AG04450 (cell line): Measurements from ENCODE around the gene AQP5. TPM values are rescaled to one million over a fixed set of nuclear protein-coding genes. Genes with fewer than 3 reads are reported as not detected.

Experiments used
- CTCF ChIA-PET: fragments of 300-600, 350-600 bp; formaldehyde crosslinking; extraction: SDS; loops from one replicate; lab custom pipeline; 2022; ENCODE audit warnings: antibody characterized with exemption, inconsistent platforms; lab: Charles Lee
- POLR2A ChIA-PET: fragments of 350-600 bp; formaldehyde crosslinking; extraction: SDS; loops from one replicate; lab custom pipeline; 2021; ENCODE audit warnings: antibody characterized with exemption, inconsistent platforms; lab: Yijun Ruan, JAX
- DNase-seq: peaks from one replicate; pipeline ENCODE4 v3.0.0-alpha.2; 2011; ENCODE audit warnings: low read depth, low spot score
- H3K27ac ChIP-seq: one replicate; pipeline ENCODE4 v1.5.1; 2012; ENCODE audit warnings: low read depth, low read length, control low read depth
- H3K27me3 ChIP-seq: one replicate; pipeline ENCODE4 v1.6.0; 2012; ENCODE audit warnings: low read length; ENCODE audit not compliant: control insufficient read depth, insufficient read depth
- H3K4me3 ChIP-seq: 2 replicates; pipeline ENCODE4 v1.5.1; 2011; ENCODE audit warnings: mild to moderate bottlenecking, low read depth, low read length, control low read depth
- H3K9me3 ChIP-seq: 2 replicates; pipeline ENCODE4 v1.5.1; 2012; ENCODE audit warnings: low read length; ENCODE audit not compliant: control insufficient read depth, insufficient read depth
- CTCF ChIP-seq: IDR thresholded peaks from 2 replicates; pipeline ENCODE4 v1.5.1; 2011; ENCODE audit warnings: low read depth, low read length, control low read depth, inconsistent platforms
- polyA plus RNA-seq: library from polyadenylated mRNA; depleted of rRNA; stranded (reverse); fragments of >200 nt; gene quantifications from 2 replicates; pipeline ENCODE4 v1.2.3, GENCODE V29; 2011

Gene AQP5
- polyA plus RNA-seq, 1 experiment = not detected

GRCh38 chr12:49948866-49949845, 12.5 kb upstream of the AQP5 start:
- Histone ChIP-seq H3K27me3 (peaks cover 33% of the 10 kb centered on the region), H3K9me3 (no peaks in the 10 kb centered on the region), H3K4me3 (no peak overlapping the region), H3K27ac (no peak overlapping the region)
- ChIA-PET CTCF (interaction anchor here (1.1 kb wide), 1 partner anchor 18 kb away, joined by 3 read pairs; no protein-coding TSS in a partner anchor), POLR2A (no interaction called here)
- no peak for DNase-seq
- no peak for TF ChIP-seq CTCF

DNA sequence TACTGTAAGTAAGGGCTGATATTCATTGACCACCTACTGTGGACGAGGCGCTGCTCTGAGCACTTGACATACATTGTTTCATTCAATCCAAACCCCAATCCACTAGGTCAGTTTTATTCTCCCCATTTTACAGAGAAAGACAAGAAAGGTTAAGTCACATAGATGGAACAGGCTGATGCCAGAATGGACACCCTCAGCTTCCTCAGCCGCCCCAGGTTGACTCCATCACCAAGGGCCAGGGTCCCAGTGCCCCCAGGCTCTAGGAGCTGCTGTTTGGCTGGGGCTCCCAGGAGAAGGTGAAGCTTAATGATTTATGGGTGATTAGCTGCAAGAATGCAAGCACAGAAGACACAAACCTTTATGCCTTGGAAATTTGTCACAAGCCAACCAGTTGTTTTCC, 11.8 kb upstream of the AQP5 start:
- ChIA-PET POLR2A (no interaction called here), CTCF (interaction anchor here (0.6 kb wide), 2 partner anchors 17 to 223 kb away, joined by 3 to 5 read pairs; no protein-coding TSS in a partner anchor)

DNA sequence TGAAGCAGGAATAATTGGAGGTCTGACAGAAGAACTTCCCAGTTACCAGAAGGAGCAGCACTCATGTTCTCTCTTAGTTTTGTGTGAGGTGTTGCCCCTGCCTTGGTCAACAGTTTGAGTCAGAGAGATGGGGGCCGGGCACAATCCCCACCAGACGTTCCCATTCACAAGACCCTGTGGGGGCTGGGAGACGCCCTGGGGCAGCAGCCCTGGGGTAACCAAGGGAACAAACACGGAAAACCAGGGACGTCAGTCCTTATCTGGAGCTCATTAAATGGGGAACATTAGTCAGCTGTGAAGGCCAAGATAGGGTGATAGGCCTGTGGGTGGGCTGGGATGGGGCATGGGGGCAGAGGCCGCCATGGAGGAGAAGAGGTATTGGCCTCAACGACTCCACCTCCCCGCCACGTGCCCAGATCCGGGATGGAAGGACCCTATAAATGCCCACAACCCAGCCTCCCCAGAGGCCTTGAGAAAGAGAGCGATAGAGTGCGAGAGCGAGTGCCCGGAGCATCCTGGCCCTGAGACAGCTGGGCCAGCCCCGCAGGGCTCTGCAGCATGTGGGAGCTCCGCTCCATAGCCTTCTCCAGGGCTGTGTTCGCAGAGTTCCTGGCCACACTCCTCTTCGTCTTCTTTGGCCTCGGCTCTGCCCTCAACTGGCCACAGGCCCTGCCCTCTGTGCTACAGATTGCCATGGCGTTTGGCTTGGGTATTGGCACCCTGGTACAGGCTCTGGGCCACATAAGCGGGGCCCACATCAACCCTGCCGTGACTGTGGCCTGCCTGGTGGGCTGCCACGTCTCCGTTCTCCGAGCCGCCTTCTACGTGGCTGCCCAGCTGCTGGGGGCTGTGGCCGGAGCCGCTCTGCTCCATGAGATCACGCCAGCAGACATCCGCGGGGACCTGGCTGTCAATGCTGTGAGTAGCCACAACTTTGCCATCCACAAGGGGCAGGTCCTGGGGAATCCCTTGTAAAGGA, 11.1 kb upstream of the AQP5 start, which contains the start of gene AQP2:
Gene AQP2 (plus strand): TSS at position 465 of the 979 bp plus-strand sequence. CDS start 94 bp downstream, at position 559.
- no peak for DNase-seq
- no peak for TF ChIP-seq CTCF
- Histone ChIP-seq H3K27ac (no peak within 1 kb of the TSS), H3K27me3 (peaks cover 47% of the 10 kb centered on the region), H3K9me3 (peaks cover 2% of the 10 kb centered on the region; the same call in 1 of the 2 replicates), H3K4me3 (no peak within 1 kb of the TSS)
- CTCF ChIA-PET = interaction anchor here (0.6 kb wide), 2 partner anchors 17 to 224 kb away, joined by 3 to 5 read pairs; no protein-coding TSS in a partner anchor
- POLR2A ChIA-PET = no interaction called here

More for the DNA sequence above, 11.8 kb upstream of the AQP5 start:
- TF ChIP-seq CTCF = no peak
- Histone ChIP-seq H3K27ac (no peak overlapping the region), H3K4me3 (no peak overlapping the region), H3K27me3 (peaks cover 40% of the 10 kb centered on the region), H3K9me3 (no peaks in the 10 kb centered on the region)
- DNase-seq = no peak

DNA sequence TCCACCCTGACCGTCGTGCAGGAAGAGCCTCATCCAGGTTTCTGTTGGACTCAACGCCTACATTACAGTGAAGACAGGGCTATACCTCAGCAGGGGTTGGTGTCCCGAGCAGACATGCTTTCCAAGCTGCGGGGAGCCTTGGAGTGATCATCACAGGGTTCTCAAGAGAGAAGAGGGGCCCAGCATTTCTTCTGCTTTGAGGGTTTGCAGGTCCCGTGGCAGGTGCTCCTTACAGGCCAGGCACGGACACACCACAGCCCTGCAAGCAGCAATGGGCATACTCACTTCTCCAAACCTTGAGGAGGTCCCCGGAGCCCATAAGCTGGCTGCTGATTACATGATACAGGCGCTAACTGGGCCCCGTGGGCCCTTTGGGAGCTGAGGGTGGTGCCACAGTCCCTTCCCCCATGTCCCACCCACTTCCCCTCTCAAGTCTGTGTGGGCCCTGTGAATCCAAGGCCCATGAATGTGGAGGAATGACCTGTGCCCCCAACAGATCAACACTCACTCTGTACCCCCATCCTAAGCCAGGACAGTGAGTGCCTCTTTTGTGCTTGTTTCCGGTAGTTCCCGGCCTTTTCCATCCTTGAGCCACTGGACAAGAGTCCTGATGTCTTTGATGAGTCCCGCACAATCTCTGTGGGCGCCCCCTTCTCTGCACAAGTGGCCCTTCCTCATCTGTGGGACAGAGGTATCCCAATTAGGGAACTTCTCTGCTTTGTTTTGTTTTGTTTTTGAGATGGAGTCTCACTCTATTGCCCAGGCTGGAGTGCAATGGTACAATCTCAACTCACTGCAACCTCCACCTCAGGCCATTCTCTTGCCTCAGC, 10.0 kb upstream of the AQP5 start:
- ChIA-PET CTCF (interaction anchor here (1.1 kb wide), 1 partner anchor 18 kb away, joined by 3 read pairs; no protein-coding TSS in a partner anchor), POLR2A (no interaction called here)
- DNase-seq = no peak
- peaks cover 3% of the 10 kb centered on the region; the same call in 1 of the 2 replicates for H3K9me3 ChIP-seq
- TF ChIP-seq CTCF = no peak
- H3K27ac ChIP-seq = no peak overlapping the region
- no peak overlapping the region for H3K4me3 ChIP-seq
- peaks cover 57% of the 10 kb centered on the region for H3K27me3 ChIP-seq
